HG03025 (cell line): ENCODE measurements around the gene ZNF521.

ENCODE experiments used
- ATAC-seq: cut with Tn5 transposase; IDR thresholded peaks from one replicate; pipeline ENCODE4 v1.9.1; 2021; ENCODE audit warnings: mild to moderate bottlenecking, moderate library complexity; ENCODE audit not compliant: unreplicated experiment, low FRiP score

The ZNF521 gene

GRCh38 chr18:25256439-25256838 is 95.5 kb downstream of the ZNF521 start:
- ATAC-seq, result no peak

GRCh38 chr18:25253779-25254178 is 98.2 kb downstream of the ZNF521 start:
- ATAC-seq, result no peak

- no peak for ATAC-seq
Observed at GRCh38 chr18:25253136-25253535, 98.8 kb downstream of the ZNF521 start.

- no peak for ATAC-seq
Observed at GRCh38 chr18:25251068-25251467, 100.9 kb downstream of the ZNF521 start.

- no peak for ATAC-seq
Observed at GRCh38 chr18:25250474-25250851, 101.5 kb downstream of the ZNF521 start.

GRCh38 chr18:25248755-25249154 is 103.2 kb downstream of the ZNF521 start:
- ATAC-seq, result no peak

- ATAC-seq, result no peak
Observed at GRCh38 chr18:25247725-25248124, 104.2 kb downstream of the ZNF521 start.

GRCh38 chr18:25244924-25245698 is 106.9 kb downstream of the ZNF521 start:
- no peak for ATAC-seq

GRCh38 chr18:25244170-25244569 is 107.8 kb downstream of the ZNF521 start:
- ATAC-seq, result no peak

GRCh38 chr18:25243754-25244153 is 108.2 kb downstream of the ZNF521 start:
- no peak for ATAC-seq

- ATAC-seq, result no peak
Observed at GRCh38 chr18:25243257-25243656, 108.7 kb downstream of the ZNF521 start.

GRCh38 chr18:25240420-25240770 is 111.6 kb downstream of the ZNF521 start:
- ATAC-seq, result no peak

- ATAC-seq, result no peak
Observed at GRCh38 chr18:25239581-25240419, 112.2 kb downstream of the ZNF521 start.

GRCh38 chr18:25239151-25239550 is 112.8 kb downstream of the ZNF521 start:
- ATAC-seq, result no peak

GRCh38 chr18:25237571-25238267 is 114.2 kb downstream of the ZNF521 start:
- ATAC-seq, result no peak

- no peak for ATAC-seq
Observed at GRCh38 chr18:25236736-25237135, 115.2 kb downstream of the ZNF521 start.

GRCh38 chr18:25235401-25236042 is 116.4 kb downstream of the ZNF521 start:
- ATAC-seq, result no peak

- ATAC-seq, result no peak
Observed at GRCh38 chr18:25234740-25235345, 117.1 kb downstream of the ZNF521 start.

- no peak for ATAC-seq
Observed at GRCh38 chr18:25234322-25234639, 117.7 kb downstream of the ZNF521 start.

- no peak for ATAC-seq
Observed at GRCh38 chr18:25233528-25234321, 118.2 kb downstream of the ZNF521 start.
